H1 (cell line): ENCODE measurements around the gene HDAC8. TPM values are rescaled to one million over a fixed set of nuclear protein-coding genes. Genes with fewer than 3 reads are reported as not detected.

Experiments used
- ASH2L ChIP-seq: fragments of 200-600, 300-600 bp; sonication (generic); IDR thresholded peaks from one replicate; pipeline ENCODE4 v1.7.1; 2017; ENCODE audit warnings: low read length
- CBX5 ChIP-seq: fragments of 300-800, 300-1000 bp; sonication (generic); IDR thresholded peaks from 2 replicates; pipeline ENCODE4 v1.7.1; 2016; ENCODE audit warnings: antibody characterized with exemption, low read length, low read depth
- EP300 ChIP-seq, 2 experiments: IDR thresholded peaks; 1 replicate in 1 of 2; 2 replicates in 1 of 2; pipeline ENCODE4 v1.6.1; 2011 to 2012; ENCODE audit warnings: low read depth in 2 of 2, low read length in 2 of 2, mild to moderate bottlenecking in 2 of 2, borderline replicate concordance in 1 of 2, inconsistent platforms in 1 of 2, moderate library complexity in 1 of 2
- SAP30 ChIP-seq: fragments of 300-600 bp; sonication (generic); IDR thresholded peaks from 2 replicates; pipeline ENCODE4 v1.7.1; 2012; ENCODE audit warnings: low read length, moderate library complexity, mild to moderate bottlenecking, inconsistent platforms; ENCODE audit not compliant: insufficient read depth, insufficient replicate concordance
- SIRT6 ChIP-seq: IDR thresholded peaks from one replicate; pipeline ENCODE4 v1.7.1; 2012; ENCODE audit warnings: low read length, inconsistent platforms
- SRF ChIP-seq: IDR thresholded peaks from 2 replicates; pipeline ENCODE4 v1.6.1; 2011; ENCODE audit warnings: mild to moderate bottlenecking, low read depth, low read length, moderate library complexity
- SUZ12 ChIP-seq: fragments of 200-600 bp; sonication (generic); IDR thresholded peaks from 2 replicates; pipeline ENCODE4 v1.6.1; 2012; ENCODE audit warnings: mild to moderate bottlenecking, inconsistent platforms, low read length, moderate library complexity, mixed read lengths
- polyA plus RNA-seq, 7 experiments: library from polyadenylated mRNA; depleted of rRNA in 3 of 7; stranded (reverse) in 5 of 7; unstranded in 2 of 7; fragments of >200 nt in 5 of 7; fragments of 200-250 nt in 2 of 7; gene quantifications; 1 replicate in 5 of 7; 2 replicates in 1 of 7; 4 replicates in 1 of 7; pipeline versions ENCODE4 v1.2.1 to v1.2.3, GENCODE V29; 2011 to 2013; ENCODE audit warnings: missing spikeins in 2 of 7, mixed read lengths in 2 of 7
- total RNA-seq: library from RNA; stranded (reverse); fragmentation: NEBNext Ultra II Directional; extraction: Animal tissue kit (Norgen Biotek cat#: 25700); gene quantifications from 2 replicates; pipeline ENCODE4 v1.2.1, GENCODE V29; 2021

HDAC8 gene
- total and polyA plus RNA-seq, 2 of the 8 experiments (the other 6 are each of a cell fraction or from before 2014, with no cell fraction given) = 9.7 to 20.3 TPM

GRCh38 chrX:72299891-72300630 is 272.6 kb downstream of the HDAC8 start (continued):
- TF ChIP-seq ASH2L = no peak
- no peak for TF ChIP-seq SUZ12
- TF ChIP-seq EP300 (IDR thresholded peaks at IDR 0.05; ENCODE audit: borderline replicate concordance in 1 of 2, low read depth in 2 of 2, low read length in 2 of 2) = no peak
- no peak for TF ChIP-seq SAP30
- TF ChIP-seq SIRT6 = no peak
- TF ChIP-seq CBX5 = no peak
- no peak for TF ChIP-seq SRF
